HEK293 (cell line): ENCODE measurements around the gene LHFPL3.

Source experiments
- CTCF ChIA-PET: fragments of 350-600 bp; formaldehyde crosslinking; extraction: SDS; loops from one replicate; lab custom pipeline; 2021; ENCODE audit warnings: antibody characterized with exemption; lab: Yijun Ruan, JAX
- POLR2A ChIA-PET: fragments of 300-600 bp; formaldehyde crosslinking; extraction: SDS; loops from one replicate; lab custom pipeline; 2020; ENCODE audit warnings: antibody characterized with exemption, inconsistent platforms; lab: Yijun Ruan, JAX
- H3K27ac ChIP-seq: fragments of 200-500 bp; sonication (Bioruptor generic); 2 replicates; pipeline ENCODE4 v1.5.1; 2014; ENCODE audit warnings: low read depth, low read length, control low read depth, inconsistent platforms; ENCODE audit errors: extremely low read depth
- H3K36me3 ChIP-seq, 2 experiments: fragments of 200-500 bp in 1 of 2; sonication (Bioruptor generic) in 1 of 2; 1 replicate in 1 of 2; 2 replicates in 1 of 2; pipeline ENCODE4 v1.5.1; 2014 to 2017; ENCODE audit warnings: inconsistent platforms in 2 of 2, low read length in 2 of 2; ENCODE audit not compliant: control insufficient read depth in 2 of 2, insufficient read depth in 1 of 2
- H3K4me1 ChIP-seq: fragments of 200-500 bp; sonication (Bioruptor generic); 2 replicates; pipeline ENCODE4 v1.5.1; 2014; ENCODE audit warnings: mild to moderate bottlenecking, low read length, inconsistent platforms; ENCODE audit not compliant: control insufficient read depth, insufficient read depth
- H3K4me3 ChIP-seq: 2 replicates; pipeline ENCODE4 v1.5.1; 2011; ENCODE audit warnings: low read depth, mild to moderate bottlenecking, control low read depth, low read length, moderate library complexity
- H3K9me3 ChIP-seq: fragments of 200-500 bp; sonication (Bioruptor generic); 2 replicates; pipeline ENCODE4 v1.5.1; 2014; ENCODE audit warnings: low read depth, low read length, inconsistent platforms; ENCODE audit not compliant: control insufficient read depth, insufficient read depth
- GLI2 ChIP-seq: fragments of 450-650 bp; formaldehyde crosslinking; IDR thresholded peaks from 2 replicates; pipeline ENCODE4; 2017; ENCODE audit warnings: missing biosample characterization, missing genetic modification characterization, low read depth, borderline replicate concordance
- PRDM4 ChIP-seq: fragments of 450-650 bp; formaldehyde crosslinking; IDR thresholded peaks from 2 replicates; pipeline ENCODE4 v1.5.1; 2017; ENCODE audit warnings: missing biosample characterization, missing genetic modification characterization
- REPIN1 ChIP-seq: fragments of 450-650 bp; formaldehyde crosslinking; IDR thresholded peaks from 2 replicates; pipeline ENCODE4 v1.5.1; 2017; ENCODE audit warnings: missing biosample characterization, missing genetic modification characterization, low read depth
- WT1 ChIP-seq: fragments of 450-650 bp; formaldehyde crosslinking; IDR thresholded peaks from 2 replicates; pipeline ENCODE4 v1.5.1; 2016; ENCODE audit warnings: missing biosample characterization, missing genetic modification characterization
- YY1 ChIP-seq: fragments of 450-650 bp; formaldehyde crosslinking; IDR thresholded peaks from 2 replicates; pipeline ENCODE4 v1.5.1; 2018; ENCODE audit warnings: missing biosample characterization, missing genetic modification characterization
- ZNF114 ChIP-seq: fragments of 450-650 bp; formaldehyde crosslinking; IDR thresholded peaks from 2 replicates; pipeline ENCODE4 v1.5.0; 2017; ENCODE audit warnings: missing biosample characterization, missing genetic modification characterization
- ZNF423 ChIP-seq: fragments of 450-650 bp; formaldehyde crosslinking; IDR thresholded peaks from 2 replicates; pipeline ENCODE4 v1.5.1; 2016; ENCODE audit warnings: missing biosample characterization, missing genetic modification characterization
- ZNF433 ChIP-seq: fragments of 450-650 bp; formaldehyde crosslinking; IDR thresholded peaks from 2 replicates; pipeline ENCODE4 v1.5.1; 2016; ENCODE audit warnings: missing biosample characterization, missing genetic modification characterization, low read depth
- ZNF518A ChIP-seq: fragments of 450-650 bp; formaldehyde crosslinking; conservative IDR thresholded peaks from 2 replicates; pipeline ENCODE4 v1.5.1; 2016; ENCODE audit warnings: low read depth, missing biosample characterization, missing genetic modification characterization
- ZNF626 ChIP-seq: fragments of 450-650 bp; sonication (Bioruptor Pico); formaldehyde crosslinking; IDR thresholded peaks from 2 replicates; pipeline ENCODE4 v1.5.1; 2018; ENCODE audit warnings: missing biosample characterization, missing genetic modification characterization, inconsistent platforms
- ZNF658 ChIP-seq: fragments of 450-650 bp; formaldehyde crosslinking; IDR thresholded peaks from 2 replicates; pipeline ENCODE4; 2016; ENCODE audit warnings: missing biosample characterization, missing genetic modification characterization
- ZNF843 ChIP-seq: fragments of 450-650 bp; formaldehyde crosslinking; IDR thresholded peaks from 2 replicates; pipeline ENCODE4 v1.5.1; 2016; ENCODE audit warnings: missing biosample characterization, missing genetic modification characterization
- TF ChIP-seq, protein P1 (sequence below): fragments of 450-650 bp; formaldehyde crosslinking; IDR thresholded peaks from 2 replicates; pipeline ENCODE4 v1.5.1; 2016; ENCODE audit warnings: missing biosample characterization, missing genetic modification characterization
- TF ChIP-seq, protein P2 (sequence below): fragments of 450-650 bp; formaldehyde crosslinking; IDR thresholded peaks from 2 replicates; pipeline ENCODE4; 2016; ENCODE audit warnings: missing biosample characterization, missing genetic modification characterization

The LHFPL3 gene

DNA sequence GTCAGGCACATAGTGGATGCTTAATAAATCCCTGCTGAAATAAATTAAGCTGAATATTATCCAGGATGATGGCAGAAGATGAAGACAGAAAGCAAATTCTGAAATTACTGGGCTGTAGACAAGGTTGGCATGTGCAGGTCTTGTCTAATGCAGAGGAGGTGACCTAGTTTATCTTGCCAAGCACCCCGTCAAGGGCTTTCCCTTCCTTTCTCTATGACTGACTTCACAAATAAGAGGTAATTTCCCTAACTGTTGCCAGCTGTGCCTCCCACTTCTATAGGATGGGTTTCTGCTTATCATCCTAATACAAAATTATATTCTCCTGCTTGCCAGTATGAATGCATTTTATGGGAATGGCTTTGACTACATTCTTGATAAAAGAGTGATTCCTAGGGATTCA is 38.0 kb downstream of the LHFPL3 start:
- ChIA-PET CTCF (interaction anchor here (0.6 kb wide), 1 partner anchor 477 kb away, joined by 3 read pairs; no protein-coding TSS in a partner anchor), POLR2A (no interaction called here)
- no peaks in the 10 kb centered on the region for H3K9me3 ChIP-seq
- H3K4me1 ChIP-seq: no peaks in the 10 kb centered on the region
- no peak overlapping the region for H3K4me3 ChIP-seq
- H3K36me3 ChIP-seq: no peaks in the 10 kb centered on the region
- no peak overlapping the region for H3K27ac ChIP-seq
- TF ChIP-seq, protein P1, sequence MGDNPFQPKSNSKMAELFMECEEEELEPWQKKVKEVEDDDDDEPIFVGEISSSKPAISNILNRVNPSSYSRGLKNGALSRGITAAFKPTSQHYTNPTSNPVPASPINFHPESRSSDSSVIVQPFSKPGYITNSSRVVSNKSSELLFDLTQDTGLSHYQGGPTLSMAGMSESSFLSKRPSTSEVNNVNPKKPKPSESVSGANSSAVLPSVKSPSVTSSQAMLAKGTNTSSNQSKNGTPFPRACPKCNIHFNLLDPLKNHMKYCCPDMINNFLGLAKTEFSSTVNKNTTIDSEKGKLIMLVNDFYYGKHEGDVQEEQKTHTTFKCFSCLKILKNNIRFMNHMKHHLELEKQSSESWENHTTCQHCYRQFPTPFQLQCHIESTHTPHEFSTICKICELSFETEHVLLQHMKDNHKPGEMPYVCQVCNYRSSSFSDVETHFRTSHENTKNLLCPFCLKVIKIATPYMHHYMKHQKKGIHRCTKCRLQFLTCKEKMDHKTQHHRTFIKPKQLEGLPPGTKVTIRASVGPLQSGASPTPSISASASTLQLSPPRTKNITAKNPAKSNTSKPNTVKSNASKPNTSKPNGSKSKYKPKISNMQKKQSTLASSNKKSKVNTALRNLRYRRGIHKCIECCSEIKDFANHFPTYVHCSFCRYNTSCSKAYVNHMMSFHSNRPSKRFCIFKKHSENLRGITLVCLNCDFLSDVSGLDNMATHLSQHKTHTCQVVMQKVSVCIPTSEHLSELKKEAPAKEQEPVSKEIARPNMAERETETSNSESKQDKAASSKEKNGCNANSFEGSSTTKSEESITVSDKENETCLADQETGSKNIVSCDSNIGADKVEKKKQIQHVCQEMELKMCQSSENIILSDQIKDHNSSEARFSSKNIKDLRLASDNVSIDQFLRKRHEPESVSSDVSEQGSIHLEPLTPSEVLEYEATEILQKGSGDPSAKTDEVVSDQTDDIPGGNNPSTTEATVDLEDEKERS: no peak
- no peak for TF ChIP-seq ZNF626 (tag by site-specific recombination)
- no peak for TF ChIP-seq ZNF843 (tag by site-specific recombination)
- TF ChIP-seq GLI2 (tag by site-specific recombination): no peak
- no peak for TF ChIP-seq PRDM4 (tag by site-specific recombination)
- TF ChIP-seq, all 188 proteins: peak for 0

DNA sequence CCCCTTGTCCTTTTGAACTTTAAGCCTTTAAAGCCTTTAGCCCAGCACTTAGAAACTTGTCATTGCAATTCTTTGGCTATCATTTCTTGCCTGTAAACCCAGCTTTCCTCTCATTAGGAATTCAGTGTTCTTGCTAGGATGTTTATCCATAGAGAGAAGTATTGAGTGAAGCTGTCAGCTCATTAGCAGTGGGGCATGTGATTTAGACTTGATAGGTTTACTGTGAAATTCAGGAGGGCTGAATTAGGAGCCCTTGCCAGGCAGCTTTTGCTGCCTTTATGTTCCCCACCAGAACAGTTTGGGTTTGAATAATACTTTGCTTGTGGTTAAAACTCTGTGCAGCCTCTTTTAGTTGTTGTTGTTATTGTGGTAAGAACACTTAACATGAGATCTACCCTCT is 39.5 kb downstream of the LHFPL3 start:
- no peak overlapping the region for H3K27ac ChIP-seq
- CTCF ChIA-PET: no interaction called here
- H3K36me3 ChIP-seq: no peaks in the 10 kb centered on the region
- POLR2A ChIA-PET: no interaction called here
- no peaks in the 10 kb centered on the region for H3K9me3 ChIP-seq
- H3K4me3 ChIP-seq: no peak overlapping the region
- H3K4me1 ChIP-seq: no peaks in the 10 kb centered on the region
- no peak for TF ChIP-seq ZNF433
- no peak for TF ChIP-seq WT1 (tag by site-specific recombination)
- no peak for TF ChIP-seq PRDM4 (tag by site-specific recombination)
- TF ChIP-seq, protein P2, sequence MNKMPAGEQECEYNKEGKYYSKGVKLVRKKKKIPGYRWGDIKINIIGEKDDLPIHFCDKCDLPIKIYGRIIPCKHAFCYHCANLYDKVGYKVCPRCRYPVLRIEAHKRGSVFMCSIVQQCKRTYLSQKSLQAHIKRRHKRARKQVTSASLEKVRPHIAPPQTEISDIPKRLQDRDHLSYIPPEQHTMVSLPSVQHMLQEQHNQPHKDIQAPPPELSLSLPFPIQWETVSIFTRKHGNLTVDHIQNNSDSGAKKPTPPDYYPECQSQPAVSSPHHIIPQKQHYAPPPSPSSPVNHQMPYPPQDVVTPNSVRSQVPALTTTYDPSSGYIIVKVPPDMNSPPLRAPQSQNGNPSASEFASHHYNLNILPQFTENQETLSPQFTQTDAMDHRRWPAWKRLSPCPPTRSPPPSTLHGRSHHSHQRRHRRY (tag by site-specific recombination): no peak
- TF ChIP-seq ZNF423 (tag by site-specific recombination): no peak
- no peak for TF ChIP-seq ZNF518A
- no peak for TF ChIP-seq YY1 (tag by site-specific recombination)
- TF ChIP-seq REPIN1 (tag by site-specific recombination): no peak
- no peak for TF ChIP-seq ZNF114 (tag by site-specific recombination)
- no peak for TF ChIP-seq ZNF658 (tag by site-specific recombination)
